ENCODE data around the gene SLC35E2B.
"Not testable (repeated sequence)": the region's sequence is repeated elsewhere in the genome, so short reads cannot be mapped to it uniquely, and the experiment has no call there.

Gene SLC35E2B

GRCh38 chr1:1637479-1637875 lies 55.1 kb downstream of the SLC35E2B start:
- not testable (repeated sequence) for FAIRE-seq

DNA sequence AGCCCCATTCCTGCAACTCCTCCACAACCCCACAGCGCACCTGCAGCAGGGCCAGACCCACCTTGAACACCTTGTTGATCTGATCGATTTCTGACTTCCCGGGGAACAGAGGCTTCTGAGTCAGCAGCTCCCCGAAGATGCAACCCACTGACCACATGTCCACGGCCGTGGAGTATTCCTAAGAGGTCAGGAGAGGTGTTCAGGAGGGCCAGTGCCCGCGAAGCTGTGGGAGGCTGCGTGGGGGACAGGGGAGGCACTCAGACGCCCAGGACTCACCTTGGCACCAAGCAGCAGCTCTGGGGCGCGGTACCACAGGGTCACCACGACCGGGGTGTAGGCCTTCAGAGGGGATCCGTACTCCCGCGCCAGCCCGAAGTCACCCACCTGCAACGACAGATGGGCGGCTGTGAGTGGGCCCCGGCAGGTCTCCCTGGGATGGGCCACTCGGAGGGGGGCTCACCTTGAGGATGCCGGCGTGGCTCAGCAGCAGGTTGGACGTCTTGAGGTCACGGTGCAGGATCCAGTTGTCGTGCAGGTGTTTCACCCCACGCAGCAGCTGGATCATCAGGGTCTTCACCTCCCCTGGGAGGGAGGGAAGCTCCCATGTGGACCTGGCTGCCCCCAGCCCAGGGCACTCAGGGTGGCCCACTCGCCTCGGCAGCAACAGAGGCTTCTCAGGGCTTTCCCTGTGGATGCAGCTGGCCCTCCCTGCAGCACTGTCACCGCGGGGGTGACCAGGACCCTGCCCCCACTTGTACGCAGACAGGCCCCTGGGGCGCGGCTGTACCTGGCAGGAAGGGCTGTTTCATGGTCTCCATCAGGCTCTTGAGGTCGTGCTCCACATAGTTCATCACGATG lies 55.7 kb downstream of the SLC35E2B start:
- FAIRE-seq: not testable (repeated sequence)

GRCh38 chr1:1634613-1635012 lies 58.0 kb downstream of the SLC35E2B start:
- not testable (repeated sequence) for FAIRE-seq

- FAIRE-seq: not testable (repeated sequence)
Measured at GRCh38 chr1:1633409-1633808, 59.2 kb downstream of the SLC35E2B start.

- FAIRE-seq: no peak
Measured at GRCh38 chr1:1631782-1632420, 60.7 kb downstream of the SLC35E2B start, which contains the start of gene MMP23B. MMP23B (plus strand) TSS chr1:1632173; CDS start chr1:1632219, 46 bp downstream.

DNA sequence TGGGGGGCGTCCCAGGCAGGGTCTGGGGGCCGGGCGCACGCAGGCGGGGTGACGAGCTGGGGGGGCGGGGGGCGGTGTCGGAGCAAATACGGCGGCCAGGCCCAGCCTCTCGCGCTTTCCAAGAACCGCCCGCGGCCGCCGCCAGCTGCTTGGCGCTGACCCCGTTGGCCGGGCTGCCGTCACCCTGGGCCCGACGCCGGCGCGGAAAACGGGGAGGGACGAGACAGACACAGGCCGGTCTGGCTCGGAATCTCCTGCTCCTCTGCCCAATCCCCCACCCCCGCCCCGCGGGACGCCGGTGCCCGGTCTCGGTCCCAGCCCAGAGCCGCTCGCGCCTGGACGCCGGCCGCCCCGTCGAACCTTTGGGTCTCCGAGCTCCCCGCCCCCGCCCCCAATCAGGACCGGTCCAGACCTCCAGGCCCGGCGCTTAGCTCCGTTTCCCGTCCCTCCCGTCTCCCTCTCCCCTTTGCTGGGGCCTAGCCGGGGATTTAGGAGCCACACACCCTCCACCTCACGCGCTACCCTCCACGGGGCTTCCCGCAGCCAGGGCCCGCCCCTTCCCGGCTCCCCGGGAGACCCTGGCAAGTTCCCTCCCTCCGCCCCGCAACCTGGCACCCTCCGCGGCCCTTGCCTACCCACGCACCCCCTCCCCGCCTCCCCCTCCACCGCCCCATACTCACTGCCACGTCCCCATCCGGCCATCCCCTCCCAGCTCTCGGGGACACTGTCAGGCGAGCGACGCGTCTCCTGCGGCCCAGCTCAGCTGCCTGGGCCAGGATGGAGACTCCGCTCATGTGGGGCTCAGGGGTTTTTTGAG lies 61.4 kb downstream of the SLC35E2B start:
- FAIRE-seq: no peak

DNA sequence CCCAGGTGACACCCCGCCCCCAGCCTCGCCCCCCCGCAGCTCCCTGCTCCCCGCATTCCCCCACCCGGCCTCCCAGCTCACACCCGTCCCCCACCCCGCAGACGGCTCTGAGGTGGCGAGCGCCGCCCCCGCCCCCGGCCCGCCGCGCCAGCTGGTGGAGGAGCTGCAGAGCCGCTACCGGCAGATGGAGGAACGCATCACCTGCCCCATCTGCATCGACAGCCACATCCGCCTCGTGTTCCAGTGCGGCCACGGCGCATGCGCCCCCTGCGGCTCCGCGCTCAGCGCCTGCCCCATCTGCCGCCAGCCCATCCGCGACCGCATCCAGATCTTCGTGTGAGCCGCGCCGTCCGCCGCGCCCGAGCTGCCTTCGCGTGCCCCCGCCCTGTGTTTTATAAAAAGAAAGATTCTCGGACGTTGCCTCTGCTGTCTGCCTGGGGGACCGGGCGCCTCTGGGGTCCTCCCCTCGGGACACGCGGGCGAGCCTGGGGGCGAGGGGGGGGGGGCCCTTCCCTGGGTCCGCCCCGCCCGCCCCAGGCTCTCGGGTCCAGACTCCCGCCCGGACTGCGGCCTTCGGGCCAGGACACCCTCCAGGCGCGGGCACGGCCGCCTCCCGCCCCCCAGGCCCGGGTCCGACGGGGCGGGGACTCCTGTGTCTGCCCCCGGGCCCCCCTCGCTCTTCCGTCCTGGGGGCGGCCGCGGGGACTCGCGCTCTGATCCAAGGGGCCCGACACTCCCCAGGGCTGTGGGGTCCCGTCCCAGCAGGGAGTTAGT lies 62.2 kb downstream of the SLC35E2B start:
- FAIRE-seq: no peak

- FAIRE-seq: no peak
Measured at GRCh38 chr1:1629430-1630190, 63.0 kb downstream of the SLC35E2B start.

GRCh38 chr1:1628754-1629429 lies 63.7 kb downstream of the SLC35E2B start:
- FAIRE-seq: no peak

DNA sequence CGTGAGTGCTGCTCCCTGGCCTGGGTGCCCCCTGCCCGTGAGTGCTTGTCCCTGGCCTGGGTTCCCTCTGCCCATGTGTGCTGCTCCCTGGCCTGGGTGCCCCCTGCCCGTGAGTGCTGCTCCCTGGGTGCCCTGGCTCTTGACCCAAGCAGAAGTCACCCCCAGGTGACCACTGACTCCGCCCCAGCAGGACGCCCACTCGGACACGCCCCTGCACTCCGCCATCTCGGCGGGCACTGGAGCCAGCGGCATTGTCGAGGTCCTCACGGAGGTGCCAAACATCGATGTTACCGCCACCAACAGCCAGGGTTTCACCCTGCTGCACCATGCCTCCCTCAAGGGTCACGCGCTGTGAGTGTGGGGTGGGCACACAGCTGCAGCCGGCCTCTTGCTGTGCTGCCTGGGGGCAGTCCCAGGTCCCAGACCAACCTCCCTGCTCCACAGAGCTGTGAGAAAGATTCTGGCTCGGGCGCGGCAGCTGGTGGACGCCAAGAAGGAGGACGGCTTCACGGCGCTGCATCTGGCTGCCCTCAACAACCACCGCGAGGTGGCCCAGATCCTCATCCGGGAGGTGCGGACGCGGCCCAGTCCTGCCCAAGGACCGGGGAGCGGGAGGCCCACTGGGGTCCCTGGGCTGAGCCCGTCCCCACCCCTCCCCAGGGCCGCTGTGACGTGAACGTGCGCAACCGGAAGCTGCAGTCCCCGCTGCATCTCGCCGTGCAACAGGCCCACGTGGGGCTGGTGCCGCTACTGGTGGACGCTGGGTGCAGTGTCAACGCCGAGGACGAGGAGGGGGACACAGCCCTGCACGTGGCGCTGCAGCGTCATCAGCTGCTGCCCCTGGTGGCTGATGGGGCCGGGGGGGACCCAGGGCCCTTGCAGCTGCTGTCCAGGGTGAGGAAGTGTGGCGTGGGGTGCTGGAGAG lies 64.5 kb downstream of the SLC35E2B start:
- no peak for FAIRE-seq

DNA sequence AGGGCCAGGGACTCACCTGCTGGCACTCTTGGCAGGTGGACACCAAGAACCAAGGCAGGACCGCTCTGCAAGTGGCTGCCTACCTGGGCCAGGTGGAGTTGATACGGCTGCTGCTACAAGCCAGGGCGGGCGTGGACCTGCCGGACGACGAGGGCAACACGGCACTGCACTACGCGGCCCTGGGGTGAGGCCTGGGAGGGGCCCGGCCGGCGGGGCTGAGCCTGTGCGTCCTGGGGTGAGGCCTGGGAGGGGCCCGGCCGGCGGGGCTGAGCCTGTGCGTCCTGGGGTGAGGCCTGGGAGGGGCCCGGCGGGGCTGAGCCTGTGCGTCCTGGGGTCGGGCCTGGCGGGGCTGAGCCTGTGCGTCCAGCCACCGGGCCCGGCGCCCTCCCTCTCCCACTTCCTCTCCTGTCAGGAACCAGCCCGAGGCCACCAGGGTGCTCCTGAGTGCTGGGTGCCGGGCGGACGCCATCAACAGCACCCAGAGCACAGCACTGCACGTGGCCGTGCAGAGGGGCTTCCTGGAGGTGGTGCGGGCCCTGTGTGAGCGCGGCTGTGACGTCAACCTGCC lies 65.2 kb downstream of the SLC35E2B start:
- no peak for FAIRE-seq

GRCh38 chr1:1626207-1627141 lies 66.1 kb downstream of the SLC35E2B start:
- FAIRE-seq: no peak

DNA sequence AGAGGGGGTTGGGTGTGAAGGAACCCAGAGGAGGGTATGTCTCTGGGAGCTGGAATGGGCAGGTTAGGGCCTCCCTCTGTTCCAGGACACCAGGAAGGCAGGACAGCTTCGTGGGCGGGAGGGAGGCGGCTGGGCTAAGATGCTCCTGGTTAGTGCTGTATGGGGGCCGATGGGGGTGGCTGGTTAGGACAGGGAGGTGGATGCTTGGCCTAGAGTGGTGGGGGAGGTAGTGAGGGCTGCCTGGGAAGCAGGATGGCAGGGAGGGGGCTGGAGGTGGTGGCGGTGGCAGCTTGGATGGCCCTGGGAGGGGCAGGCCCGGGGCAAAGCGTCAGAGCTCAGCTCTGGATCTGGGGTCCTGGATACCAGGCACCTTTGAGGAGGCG lies 66.8 kb downstream of the SLC35E2B start:
- FAIRE-seq: no peak

- FAIRE-seq: no peak
Measured at GRCh38 chr1:1625404-1625775, 67.2 kb downstream of the SLC35E2B start.

DNA sequence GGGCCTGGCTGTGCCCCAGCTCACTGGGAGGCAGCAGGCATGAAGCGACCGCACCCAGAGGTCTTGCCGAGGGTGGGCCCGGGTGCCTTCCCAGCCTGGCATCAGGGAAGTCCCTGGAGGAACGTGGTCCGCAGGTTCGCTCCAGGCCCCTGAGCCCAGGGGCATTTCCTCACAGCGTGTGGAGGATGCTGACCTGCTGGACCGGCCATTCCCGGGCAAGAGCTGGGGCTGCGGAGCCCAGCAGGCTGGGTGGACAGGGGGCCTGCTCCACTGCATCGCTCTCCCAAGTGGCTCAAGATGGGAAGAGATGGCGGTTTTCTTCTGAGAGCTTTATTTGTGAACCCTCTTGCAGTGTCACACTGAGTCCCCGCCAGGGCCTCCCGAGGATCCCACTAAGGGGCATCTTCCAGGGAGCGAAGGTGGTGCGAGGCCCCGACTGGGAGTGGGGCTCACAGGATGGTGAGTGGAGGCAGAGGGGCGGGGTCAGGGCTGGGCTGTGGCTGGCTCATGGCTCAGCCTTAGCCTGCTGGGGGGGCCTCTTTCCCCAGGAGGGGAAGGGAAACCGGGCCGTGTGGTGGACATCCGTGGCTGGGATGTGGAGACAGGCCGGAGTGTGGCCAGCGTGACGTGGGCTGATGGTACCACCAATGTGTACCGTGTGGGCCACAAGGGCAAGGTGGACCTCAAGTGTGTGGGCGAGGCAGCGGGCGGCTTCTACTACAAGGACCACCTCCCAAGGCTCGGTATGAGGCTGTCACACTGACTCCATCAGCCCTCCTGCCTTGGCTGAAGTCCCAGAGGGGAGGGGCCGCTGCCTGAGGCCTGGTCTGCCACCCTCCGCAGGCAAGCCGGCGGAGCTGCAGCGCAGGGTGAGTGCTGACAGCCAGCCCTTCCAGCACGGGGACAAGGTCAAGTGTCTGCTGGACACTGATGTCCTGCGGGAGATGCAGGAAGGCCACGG lies 67.9 kb downstream of the SLC35E2B start:
- FAIRE-seq: no peak

DNA sequence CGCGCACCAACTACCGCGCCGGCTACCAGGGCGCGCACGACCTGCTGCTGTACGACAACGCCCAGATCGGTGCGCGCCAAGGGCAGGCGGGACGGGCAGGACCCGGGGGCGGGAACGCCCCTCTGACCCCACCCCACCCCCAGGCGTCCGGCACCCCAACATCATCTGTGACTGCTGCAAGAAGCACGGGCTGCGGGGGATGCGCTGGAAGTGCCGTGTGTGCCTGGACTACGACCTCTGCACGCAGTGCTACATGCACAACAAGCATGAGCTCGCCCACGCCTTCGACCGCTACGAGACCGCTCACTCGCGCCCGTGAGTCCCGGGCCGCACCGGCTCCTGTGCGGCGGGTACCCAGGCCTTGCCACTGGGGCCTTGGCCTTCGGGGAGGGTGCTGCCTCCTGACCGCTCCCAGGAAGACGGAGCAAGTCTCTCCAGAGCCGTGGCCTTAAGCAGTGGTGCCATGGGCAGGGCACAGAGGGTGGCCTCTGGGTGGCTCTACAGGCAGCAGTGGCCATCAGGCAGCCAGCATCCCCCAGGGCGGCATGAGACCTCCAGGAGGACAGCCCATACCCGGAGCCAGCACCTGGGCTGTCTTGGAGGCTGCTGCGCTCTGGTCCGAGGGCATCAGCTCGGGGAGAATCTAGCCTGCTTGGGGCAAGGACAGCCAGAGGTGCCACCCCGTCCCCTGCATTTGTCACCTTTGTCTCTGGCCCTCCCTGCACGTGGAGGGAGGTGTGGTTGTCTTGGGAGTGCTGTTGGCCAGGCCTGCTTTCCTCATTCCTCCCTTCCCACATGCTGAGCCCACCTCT lies 68.8 kb downstream of the SLC35E2B start:
- FAIRE-seq: no peak
